ENCODE data around the gene SLCO2B1.

The SLCO2B1 gene

GRCh38 chr11:75145196-75145971, 5.5 kb upstream of the SLCO2B1 start:
- DNase-seq (ENCODE audit: low read depth in 2 of 2), result no peak

DNA sequence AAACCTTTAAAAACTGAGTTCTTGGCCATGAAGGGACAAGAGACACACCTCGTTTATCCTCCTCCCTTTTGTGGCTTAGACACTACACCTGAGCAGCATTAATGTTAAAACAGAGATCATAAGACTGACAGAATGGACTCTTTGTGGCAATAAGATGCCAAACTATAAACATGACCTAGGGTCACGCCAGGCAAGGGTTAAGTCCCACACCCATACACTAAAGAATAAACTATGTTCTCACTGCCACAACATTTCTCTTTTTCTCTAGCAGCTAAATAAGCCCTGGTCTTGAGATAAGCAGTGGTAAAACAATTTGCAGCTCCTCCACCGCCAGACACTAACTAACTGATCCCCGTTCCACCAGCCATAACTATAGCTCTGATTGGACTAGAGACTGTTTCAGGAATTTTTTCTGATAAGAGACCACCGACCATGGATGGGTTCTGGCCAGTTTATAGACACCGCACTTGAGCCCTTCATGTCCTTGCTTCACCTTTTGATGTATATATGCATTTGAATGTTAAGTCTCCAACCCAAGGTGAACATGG, 4.9 kb upstream of the SLCO2B1 start:
- DNase-seq (ENCODE audit: low read depth in 2 of 2), result no peak

GRCh38 chr11:75146711-75147110, 4.2 kb upstream of the SLCO2B1 start:
- DNase-seq (ENCODE audit: low read depth in 2 of 2), result no peak

DNA sequence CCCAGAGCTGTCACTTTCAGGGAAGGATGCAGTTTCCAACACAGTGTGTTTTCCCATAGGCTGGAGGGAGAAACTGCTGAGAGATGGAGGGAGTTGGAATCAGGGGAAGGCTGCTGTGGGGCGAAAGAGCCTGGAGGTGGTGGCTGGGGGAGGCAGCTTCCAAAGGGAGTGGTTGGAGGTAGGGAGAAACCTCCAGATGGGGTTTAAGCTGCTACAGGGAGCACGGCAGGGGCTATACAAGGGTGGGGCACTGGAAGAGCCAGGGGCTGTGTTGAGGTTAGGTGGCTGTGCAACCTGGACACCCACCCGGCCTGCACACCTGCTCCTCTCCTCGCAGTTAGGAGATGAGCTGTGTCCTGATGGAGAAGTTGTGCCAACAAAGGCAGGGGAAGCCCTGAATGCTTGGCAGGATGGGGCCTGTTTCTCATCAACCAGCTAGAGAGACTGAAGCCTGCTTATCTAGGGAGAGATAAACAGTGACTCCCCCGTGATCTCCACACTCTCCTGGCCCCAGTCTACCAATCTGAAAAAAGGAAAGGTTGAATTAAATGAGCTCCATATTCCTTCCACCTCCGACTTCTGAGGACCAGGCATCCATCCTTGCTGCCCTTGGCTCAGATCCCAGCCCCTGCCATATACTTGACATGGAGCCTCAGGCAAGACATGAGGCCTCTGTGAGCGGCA, 3.6 kb upstream of the SLCO2B1 start:
- no peak for DNase-seq (ENCODE audit: low read depth in 2 of 2)

GRCh38 chr11:75147875-75148263, 3.0 kb upstream of the SLCO2B1 start:
- no peak for DNase-seq (ENCODE audit: low read depth in 2 of 2)

DNA sequence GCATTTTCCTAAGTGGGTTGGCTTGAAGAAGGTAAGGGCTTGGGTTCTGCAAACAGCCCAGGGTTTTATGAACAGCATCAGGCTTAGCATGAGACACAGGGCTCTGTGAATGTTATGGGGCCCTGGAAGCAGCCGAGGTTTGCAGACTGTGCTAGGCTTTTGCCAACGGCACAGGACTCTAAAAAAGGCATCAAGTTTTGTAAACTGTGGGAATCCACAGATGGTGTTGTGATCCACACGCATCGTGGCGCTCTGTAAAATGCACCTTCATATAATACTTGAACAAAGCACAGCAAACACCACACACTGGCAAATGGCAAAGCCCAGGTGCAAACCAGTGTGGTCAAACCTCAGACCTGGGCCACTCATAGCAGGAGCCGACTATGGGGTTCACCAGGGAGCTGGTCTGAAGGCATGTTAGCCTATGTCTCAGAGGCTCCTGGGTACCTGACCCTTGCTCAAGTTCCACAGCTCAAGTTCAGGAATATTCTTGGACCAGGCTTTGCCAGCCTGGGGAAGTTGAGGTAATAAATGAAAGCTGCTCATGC, 2.4 kb upstream of the SLCO2B1 start:
- no peak for DNase-seq (ENCODE audit: low read depth in 2 of 2)

DNA sequence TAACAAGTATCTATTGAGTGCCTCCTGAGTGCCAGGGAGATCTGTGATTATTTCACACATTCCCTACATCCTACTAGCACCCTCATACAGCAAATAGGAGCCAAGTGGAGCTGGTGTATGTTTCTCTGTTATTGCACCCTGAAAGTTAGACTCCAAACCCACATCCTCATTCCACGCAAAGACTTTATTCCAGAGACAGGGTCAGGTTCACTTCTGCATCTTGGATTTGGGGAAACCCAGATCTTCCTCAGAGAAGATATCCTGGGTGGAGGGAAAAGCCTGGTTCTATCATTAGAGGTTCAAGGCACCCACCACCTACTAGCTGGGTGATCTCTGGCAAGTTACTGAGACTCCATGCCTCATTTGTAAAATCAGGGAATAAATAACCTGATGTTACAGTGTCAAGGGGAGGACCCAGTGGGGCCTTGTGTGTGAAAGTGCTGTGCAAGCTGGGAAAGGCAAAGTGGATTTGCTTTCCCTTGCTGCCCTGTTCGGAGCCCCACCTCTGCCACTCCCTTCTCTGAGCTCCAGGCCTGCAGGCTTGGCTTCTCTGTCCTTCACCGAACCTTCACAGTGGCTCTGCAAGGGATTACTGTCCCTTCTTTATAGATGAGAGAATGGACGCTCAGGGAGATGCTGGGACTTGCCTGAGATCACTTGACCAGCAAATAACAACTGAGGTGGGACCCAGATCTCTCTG, 991 bp upstream of the SLCO2B1 start:
- DNase-seq (ENCODE audit: low read depth in 2 of 2), result no peak

DNA sequence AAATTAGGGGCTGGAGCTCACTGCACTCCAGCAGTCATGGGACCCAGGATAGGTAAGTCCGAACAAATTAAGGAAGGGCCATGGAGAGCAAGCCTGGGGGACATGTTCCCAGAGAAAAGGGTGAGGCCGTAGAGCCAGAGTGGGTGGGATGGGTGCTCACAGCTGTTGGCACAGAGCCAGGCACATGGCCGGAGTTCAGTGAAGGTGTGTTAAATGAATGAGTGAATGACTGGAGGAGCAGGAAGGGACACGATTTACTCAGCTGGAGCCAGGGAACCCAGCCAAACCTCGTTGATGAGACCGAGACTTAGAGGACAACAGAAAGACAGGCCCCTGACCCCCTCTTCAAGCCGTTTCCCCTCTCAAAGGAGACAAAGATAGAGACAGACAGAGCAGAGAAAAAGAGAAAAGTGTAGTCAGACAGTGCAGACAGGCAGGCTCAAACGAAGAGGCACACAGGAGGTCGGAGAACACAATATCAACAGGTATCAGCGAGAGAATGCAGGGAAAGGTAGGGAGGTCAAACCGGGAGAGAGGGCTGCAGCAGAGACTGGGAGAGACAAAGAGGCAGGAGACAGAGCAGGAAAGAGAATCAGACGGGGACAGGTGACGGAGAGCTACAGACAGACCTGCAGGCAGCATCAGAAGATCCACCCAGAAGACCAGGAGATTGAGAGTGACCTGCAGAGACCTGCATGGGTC, 590 bp downstream of the SLCO2B1 start:
- no peak for DNase-seq (ENCODE audit: low read depth in 2 of 2)

DNA sequence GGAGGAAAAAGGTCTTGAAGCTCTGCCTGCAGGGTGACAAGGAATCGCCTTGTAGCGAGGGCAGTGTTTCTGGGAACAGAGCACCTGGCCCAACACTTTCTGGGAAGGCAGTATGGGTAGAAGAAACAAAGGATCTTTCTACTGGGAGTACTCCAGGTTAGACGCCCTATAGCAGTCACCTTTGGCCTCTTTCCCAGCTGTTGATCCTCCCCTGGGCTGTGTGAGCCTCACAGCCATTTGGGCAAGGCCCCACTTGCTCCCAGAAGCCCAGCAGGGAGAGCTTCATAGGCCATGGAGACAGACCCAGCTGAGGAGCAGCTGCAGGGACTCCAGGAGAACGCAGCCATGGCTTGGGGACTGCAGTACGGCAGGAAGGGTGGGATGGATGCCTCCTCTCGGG, 1.2 kb downstream of the SLCO2B1 start:
- no peak for DNase-seq (ENCODE audit: low read depth in 2 of 2)

DNA sequence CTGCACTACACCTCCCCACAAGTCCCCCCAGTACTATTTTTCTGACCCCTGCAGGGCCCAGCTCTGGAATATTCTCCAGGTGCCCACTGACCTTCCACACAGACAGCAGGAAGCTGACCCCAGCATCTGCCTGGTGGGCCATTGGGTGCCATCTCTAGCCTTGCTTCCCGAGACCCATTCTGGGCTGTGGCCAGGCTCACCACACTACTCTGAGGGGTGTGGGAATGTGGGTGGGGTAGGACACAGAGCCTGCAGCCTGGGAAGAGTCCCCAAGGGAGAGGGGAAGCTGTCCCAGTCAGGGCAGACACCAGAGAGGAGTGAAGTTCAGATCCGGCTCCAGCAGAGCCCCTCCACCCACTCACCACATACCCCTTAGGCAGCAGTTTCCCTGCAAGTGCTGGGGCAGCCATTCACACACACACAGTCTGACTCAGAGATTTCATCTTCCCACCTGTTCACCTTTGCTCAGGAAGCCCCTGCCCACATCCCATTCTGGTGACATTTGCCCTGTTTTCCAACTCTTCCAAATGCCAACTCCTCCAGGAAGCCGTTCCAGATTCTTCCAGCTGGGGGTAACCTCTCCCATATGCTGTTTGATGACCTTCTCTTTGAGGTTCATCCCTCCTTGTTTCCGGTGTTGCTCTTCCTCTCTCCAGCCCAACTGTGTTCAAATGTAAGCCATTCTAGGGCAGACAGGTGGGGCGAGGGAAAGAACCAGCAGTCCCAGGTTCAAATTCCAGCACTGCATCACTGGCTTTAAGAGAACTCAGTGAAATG, 1.9 kb downstream of the SLCO2B1 start:
- no peak for DNase-seq (ENCODE audit: low read depth in 2 of 2)

DNA sequence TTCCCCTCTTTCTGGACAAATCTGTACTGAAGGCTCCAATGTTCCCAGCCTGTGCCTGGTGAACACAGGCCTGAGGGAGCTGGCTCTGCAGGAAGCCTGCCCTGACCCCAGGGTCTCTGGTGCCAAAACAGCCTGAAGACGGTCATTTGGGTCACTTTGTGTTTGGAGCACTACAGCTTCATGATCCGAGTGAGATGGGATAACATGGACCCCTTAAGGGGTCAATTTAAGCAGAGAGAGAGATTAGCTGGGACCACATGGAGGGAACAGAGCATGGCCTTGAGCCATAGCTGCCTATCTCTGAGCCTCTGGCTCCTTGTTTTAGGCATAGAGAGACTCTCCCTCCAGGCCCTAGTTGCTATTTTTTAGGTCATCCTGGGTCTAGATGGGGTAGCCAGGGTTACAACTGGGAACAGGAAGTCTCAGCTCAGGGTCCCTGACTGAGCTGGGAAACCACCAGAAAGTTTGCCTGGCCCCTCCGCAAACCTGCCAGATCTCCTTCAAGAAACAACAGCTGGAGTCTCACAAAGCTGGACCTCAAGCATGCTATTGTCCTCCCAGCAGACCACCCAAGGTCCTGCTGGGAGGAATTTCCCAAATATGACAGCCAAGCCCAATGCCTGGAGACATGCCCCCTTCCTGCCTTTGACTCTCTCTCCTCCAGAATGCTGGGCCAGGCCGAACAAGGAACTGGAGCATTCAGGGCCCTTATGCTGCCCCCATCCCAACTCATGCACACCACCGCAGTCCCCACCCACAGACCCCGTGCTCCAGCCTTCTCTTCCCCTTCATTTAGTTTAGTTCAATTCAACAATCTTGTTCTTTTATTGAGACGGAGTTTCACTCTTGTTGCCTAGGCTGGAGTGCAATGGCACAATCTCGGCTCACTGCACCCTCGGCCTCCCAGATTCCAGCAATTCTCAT, 4.0 kb downstream of the SLCO2B1 start:
- no peak for DNase-seq (ENCODE audit: low read depth in 2 of 2)

GRCh38 chr11:75155570-75156422, 4.9 kb downstream of the SLCO2B1 start:
- DNase-seq (ENCODE audit: low read depth in 2 of 2), result no peak

DNA sequence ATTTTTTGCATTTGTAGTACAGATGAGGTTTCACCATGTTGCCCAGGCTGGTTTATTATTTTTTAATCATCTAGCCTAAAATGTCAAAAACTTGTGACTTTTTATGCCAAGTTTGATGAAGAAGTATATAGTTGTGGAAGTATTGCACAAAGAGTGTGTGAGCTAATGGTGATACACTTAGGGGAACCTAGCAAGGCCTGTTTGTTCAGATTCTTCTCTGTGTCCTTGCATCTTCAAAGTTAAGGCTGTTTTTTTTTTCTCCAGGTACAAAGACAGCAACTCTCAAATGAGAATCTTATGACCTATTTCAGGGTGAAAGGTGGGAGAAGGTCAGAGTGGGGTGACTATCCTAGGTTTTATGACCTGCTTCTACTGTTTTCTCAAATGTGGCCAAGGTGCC, 7.3 kb downstream of the SLCO2B1 start:
- DNase-seq (ENCODE audit: low read depth in 2 of 2), result no peak

DNA sequence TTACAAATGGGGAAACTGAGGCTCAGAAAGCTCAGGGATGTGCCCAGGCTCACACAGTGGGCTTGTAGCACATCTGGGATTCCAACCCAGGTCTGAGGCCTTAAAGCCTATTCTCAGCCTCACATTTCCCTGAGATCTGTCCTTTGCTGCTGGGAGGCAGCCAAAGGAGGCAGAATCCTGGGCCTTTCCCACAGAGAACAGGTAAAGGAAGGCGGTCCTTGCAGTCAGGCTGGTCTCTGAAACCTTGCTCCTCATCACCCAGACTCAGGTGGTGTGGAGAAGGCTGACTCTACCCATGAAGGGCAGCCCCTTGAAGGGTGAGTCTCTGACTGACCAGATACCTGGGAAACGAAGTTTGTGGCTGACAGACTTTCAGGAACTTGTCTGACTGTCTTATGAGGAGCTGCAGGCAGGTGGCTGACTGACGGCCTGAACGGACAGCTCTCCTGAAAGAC, 7.8 kb downstream of the SLCO2B1 start:
- DNase-seq (ENCODE audit: low read depth in 2 of 2), result no peak

DNA sequence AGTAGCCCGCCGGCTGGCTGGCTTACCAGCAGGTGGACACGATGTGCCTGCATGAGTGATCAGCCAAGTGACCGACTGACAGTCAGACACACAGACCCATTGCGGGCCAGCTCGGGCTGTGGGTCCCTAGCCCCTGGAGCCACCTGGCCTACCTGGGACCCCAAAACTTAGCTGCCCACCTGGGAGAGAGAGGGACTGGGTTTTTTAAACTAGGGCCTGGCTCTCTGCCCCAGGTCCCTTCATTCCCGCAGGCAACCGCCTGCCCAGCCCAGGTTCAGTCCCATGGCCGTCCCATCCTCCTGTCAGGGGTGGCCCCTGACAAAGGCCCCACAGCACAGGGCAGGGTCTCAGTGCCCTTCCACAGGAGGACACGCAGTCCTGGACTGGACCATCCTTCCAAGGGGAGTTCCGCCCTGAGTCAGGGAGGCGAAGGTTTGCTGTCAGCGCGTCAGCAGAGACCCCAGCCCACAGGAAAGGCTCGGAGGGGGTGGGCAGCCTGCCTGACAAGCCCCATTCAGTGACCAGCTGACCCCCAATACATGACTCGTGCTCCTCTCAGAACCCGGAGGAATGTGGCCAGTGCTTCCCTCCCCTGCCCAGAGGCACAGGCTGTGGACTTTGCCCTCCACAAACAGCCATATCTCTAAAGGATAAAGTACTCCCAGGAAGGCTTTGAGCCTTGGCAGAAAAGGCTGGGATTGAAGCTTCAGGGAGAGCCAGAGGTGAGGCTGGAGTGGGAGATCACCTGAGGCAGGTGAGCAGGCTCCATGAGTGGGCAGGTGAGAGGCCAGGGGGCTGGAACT, 8.4 kb downstream of the SLCO2B1 start:
- DNase-seq (ENCODE audit: low read depth in 2 of 2), result no peak

DNA sequence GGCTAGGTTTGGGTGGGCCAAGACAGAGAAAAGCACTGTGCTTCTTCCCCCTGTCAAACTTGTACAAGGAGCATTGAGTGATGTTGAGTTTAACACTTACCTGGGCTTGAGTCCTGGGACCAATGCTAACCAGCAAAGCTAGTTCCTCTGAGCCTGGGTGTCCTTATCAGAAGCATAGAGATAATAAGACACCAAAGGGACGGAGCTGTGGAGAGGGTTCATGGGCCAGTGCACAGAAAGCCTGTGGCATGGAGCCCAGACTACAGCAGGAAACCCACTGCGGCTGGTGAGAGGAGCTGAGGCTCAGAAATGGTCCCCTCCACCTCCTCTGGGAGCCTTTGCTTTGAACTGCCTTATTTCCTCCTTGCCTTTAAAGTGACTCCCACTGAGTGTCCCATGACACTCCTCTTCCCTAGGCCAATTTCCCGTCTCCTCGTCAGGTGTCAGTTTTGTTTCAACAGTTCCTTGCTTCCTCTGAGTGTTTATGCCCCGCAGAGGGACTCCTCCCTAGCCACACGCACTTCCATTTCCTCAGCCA, 9.4 kb downstream of the SLCO2B1 start:
- no peak for DNase-seq (ENCODE audit: low read depth in 2 of 2)

DNA sequence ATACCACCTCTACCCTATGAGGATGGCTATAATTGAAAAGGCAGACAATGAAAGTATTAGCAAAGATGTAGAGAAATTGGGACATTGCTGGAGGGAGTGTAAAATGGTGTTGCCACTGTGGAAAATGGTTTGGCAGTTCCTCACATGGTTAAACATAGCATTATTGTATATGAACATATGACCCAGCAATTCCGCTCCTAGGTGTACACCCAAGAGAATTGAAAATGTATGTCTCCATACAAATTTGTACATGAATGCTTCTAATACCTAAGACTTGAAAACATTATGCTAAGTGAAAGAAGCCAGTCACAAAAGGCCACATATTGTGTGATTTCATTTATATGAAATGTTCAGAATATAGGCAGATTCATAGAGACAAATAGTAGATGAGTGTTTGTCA, 10.0 kb downstream of the SLCO2B1 start:
- no peak for DNase-seq (ENCODE audit: low read depth in 2 of 2)
